Mesendoderm (in vitro differentiated cells): Measurements from ENCODE around the gene ESYT1.

Experiments used
- DNase-seq: peaks from one replicate; pipeline ENCODE4 v3.0.0; 2013
- H2AK5ac ChIP-seq: 2 replicates; pipeline ENCODE4 v1.6.1; 2013; ENCODE audit warnings: low read length, inconsistent platforms
- H2BK120ac ChIP-seq: 2 replicates; pipeline ENCODE4 v1.6.1; 2013; ENCODE audit warnings: low read depth, mild to moderate bottlenecking, low read length, moderate library complexity, mixed read lengths
- H2BK15ac ChIP-seq: replicated peaks from 2 replicates; pipeline ENCODE4 v1.6.1; 2013; ENCODE audit warnings: low read depth, mild to moderate bottlenecking, moderate library complexity
- H2BK5ac ChIP-seq: 2 replicates; pipeline ENCODE4 v1.6.1; 2013; ENCODE audit warnings: low read length, inconsistent platforms
- H3K18ac ChIP-seq: 2 replicates; pipeline ENCODE4 v1.6.1; 2013; ENCODE audit warnings: mild to moderate bottlenecking, low read length, mixed read lengths
- H3K23ac ChIP-seq: one replicate; pipeline ENCODE4 v1.6.1; 2013; ENCODE audit warnings: low read length
- H3K27ac ChIP-seq: 2 replicates; pipeline ENCODE4 v1.5.1; 2013; ENCODE audit warnings: low read depth, mild to moderate bottlenecking, inconsistent platforms, low read length, moderate library complexity
- H3K27me3 ChIP-seq: 2 replicates; pipeline ENCODE4 v1.6.1; 2013; ENCODE audit warnings: low read length, control low read depth, mild to moderate bottlenecking, inconsistent platforms; ENCODE audit not compliant: insufficient read depth, poor library complexity
- H3K36me3 ChIP-seq: 2 replicates; pipeline ENCODE4 v1.6.1; 2013; ENCODE audit warnings: low read length, inconsistent platforms; ENCODE audit not compliant: control insufficient read depth, insufficient read depth
- H3K4ac ChIP-seq: one replicate; pipeline ENCODE4 v1.6.1; 2013; ENCODE audit warnings: low read depth, mild to moderate bottlenecking, low read length, moderate library complexity
- H3K4me1 ChIP-seq: 2 replicates; pipeline ENCODE4 v1.6.1; 2013; ENCODE audit warnings: low read depth, low read length, inconsistent platforms; ENCODE audit not compliant: control insufficient read depth
- H3K4me2 ChIP-seq: 2 replicates; pipeline ENCODE4 v1.6.1; 2013; ENCODE audit warnings: low read length
- H3K4me3 ChIP-seq: 2 replicates; pipeline ENCODE4 v1.5.1; 2013; ENCODE audit warnings: mild to moderate bottlenecking, low read length
- H3K56ac ChIP-seq: one replicate; pipeline ENCODE4 v1.6.1; 2013; ENCODE audit warnings: low read length
- H3K79me1 ChIP-seq: 2 replicates; pipeline ENCODE4 v1.6.1; 2013; ENCODE audit warnings: low read length, inconsistent platforms
- H3K79me2 ChIP-seq: 2 replicates; pipeline ENCODE4 v1.6.1; 2013; ENCODE audit warnings: mild to moderate bottlenecking, low read length; ENCODE audit not compliant: control insufficient read depth, insufficient read depth
- H3K9ac ChIP-seq: 2 replicates; pipeline ENCODE4 v1.6.1; 2013; ENCODE audit warnings: low read length, inconsistent platforms
- H4K5ac ChIP-seq: one replicate; pipeline ENCODE4 v1.6.1; 2013; ENCODE audit warnings: low read length
- H4K8ac ChIP-seq: one replicate; pipeline ENCODE4 v1.6.1; 2013; ENCODE audit warnings: low read depth, mild to moderate bottlenecking, control low read depth, low read length, moderate library complexity
- WGBS: extraction: QIAGEN DNeasy Blood & Tissue Kit; methylation state at CpG from one replicate; pipeline ENCODE4 v1.1.7; 2013; ENCODE audit warnings: low lambda C conversion rate, missing lambda C conversion rate; ENCODE audit not compliant: insufficient coverage; ENCODE audit errors: extremely low coverage; 5-methylcytosine and 5-hydroxymethylcytosine counted together

The ESYT1 gene

DNA sequence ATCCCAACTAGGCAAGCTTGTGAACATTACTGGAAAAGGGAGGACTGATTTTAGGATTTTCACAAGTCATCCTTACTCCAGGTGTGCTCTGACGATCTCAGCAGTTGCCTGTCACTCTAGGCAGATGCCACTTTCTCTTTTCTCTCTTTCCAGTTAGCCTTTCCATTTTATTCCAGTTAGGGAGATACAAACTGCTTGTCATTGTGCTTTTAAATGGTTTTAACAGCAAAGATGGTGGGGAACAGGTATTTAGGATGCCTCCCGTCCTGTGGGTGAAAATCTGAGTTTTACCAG, 22.5 kb upstream of the ESYT1 start:
- Histone ChIP-seq H2BK120ac (no peak overlapping the region), H2BK5ac (no peak overlapping the region), H3K79me1 (peaks cover 2% of the 10 kb centered on the region), H3K56ac (peak overlapping the region; percentile 100), H3K4ac (no peak overlapping the region), H2BK15ac (no peak overlapping the region), H3K18ac (no peak overlapping the region), H3K36me3 (peaks cover 10% of the 10 kb centered on the region), H3K79me2 (peaks cover 29% of the 10 kb centered on the region), H3K27ac (no peak overlapping the region), H3K4me2 (peak overlapping the region; percentile 84), H3K27me3 (no peaks in the 10 kb centered on the region), H3K4me1 (peaks cover 2% of the 10 kb centered on the region), H4K5ac (no peak overlapping the region), H4K8ac (no peak overlapping the region), H3K4me3 (peak overlapping the region; percentile 93), H3K9ac (peak overlapping the region; percentile 99), H3K23ac (no peak overlapping the region), H2AK5ac (no peak overlapping the region)
- no peak for DNase-seq
- WGBS = no CpG with 5 or more reads among the region's 2 CpGs

DNA sequence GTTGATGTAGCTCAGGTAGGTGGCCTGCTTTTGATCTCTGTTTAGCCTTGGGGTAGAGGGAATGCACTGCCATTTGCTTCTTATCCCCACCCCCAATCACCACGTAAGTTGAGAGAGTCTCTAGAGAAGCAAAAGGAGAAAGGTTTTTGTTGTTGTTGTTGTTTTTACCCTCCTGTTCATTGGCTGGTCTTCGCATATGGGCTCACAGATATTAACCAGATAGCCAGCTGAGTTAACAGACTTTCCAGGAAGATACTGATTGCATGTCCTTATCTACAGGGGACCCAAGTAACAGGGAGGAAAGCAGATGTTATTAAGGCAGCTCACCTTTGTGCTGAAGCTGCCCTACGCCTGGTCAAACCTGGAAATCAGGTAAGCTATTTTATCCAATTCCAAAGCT, 20.8 kb upstream of the ESYT1 start:
- no peak overlapping the region for H2AK5ac ChIP-seq
- peak; percentile 48 for DNase-seq
- no peak overlapping the region for H3K18ac ChIP-seq
- no peak overlapping the region for H3K4me3 ChIP-seq
- no CpG with 5 or more reads among the region's 3 CpGs for WGBS
- H2BK15ac ChIP-seq = no peak overlapping the region
- peak overlapping the region; percentile 11 for H3K56ac ChIP-seq
- no peak overlapping the region for H2BK5ac ChIP-seq
- H3K36me3 ChIP-seq = peaks cover 20% of the 10 kb centered on the region
- peaks cover 29% of the 10 kb centered on the region for H3K79me2 ChIP-seq
- H3K23ac ChIP-seq = no peak overlapping the region
- no peak overlapping the region for H2BK120ac ChIP-seq
- H3K79me1 ChIP-seq = peaks cover 2% of the 10 kb centered on the region
- no peaks in the 10 kb centered on the region for H3K27me3 ChIP-seq
- H4K5ac ChIP-seq = no peak overlapping the region
- H3K4me2 ChIP-seq = no peak overlapping the region
- no peak overlapping the region for H3K27ac ChIP-seq
- H3K9ac ChIP-seq = peak overlapping the region; percentile 33
- peaks cover 2% of the 10 kb centered on the region for H3K4me1 ChIP-seq
- H4K8ac ChIP-seq = no peak overlapping the region
- H3K4ac ChIP-seq = no peak overlapping the region

GRCh38 chr12:56110571-56110970, 17.5 kb upstream of the ESYT1 start:
- no peak for DNase-seq
- H3K27ac ChIP-seq = no peak overlapping the region
- H2BK15ac ChIP-seq = no peak overlapping the region
- H4K5ac ChIP-seq = no peak overlapping the region
- peaks cover 2% of the 10 kb centered on the region for H3K79me1 ChIP-seq
- H3K23ac ChIP-seq = no peak overlapping the region
- no peak overlapping the region for H3K4me2 ChIP-seq
- no peak overlapping the region for H2BK120ac ChIP-seq
- H3K79me2 ChIP-seq = peaks cover 18% of the 10 kb centered on the region
- no peak overlapping the region for H4K8ac ChIP-seq
- no peak overlapping the region for H3K18ac ChIP-seq
- H2AK5ac ChIP-seq = no peak overlapping the region
- peaks cover 22% of the 10 kb centered on the region for H3K36me3 ChIP-seq
- peaks cover 5% of the 10 kb centered on the region for H3K4me1 ChIP-seq
- WGBS = no CpG with 5 or more reads among the region's 5 CpGs
- H3K56ac ChIP-seq = no peak overlapping the region
- H3K27me3 ChIP-seq = no peaks in the 10 kb centered on the region
- H3K4me3 ChIP-seq = no peak overlapping the region
- no peak overlapping the region for H2BK5ac ChIP-seq
- no peak overlapping the region for H3K9ac ChIP-seq
- no peak overlapping the region for H3K4ac ChIP-seq

- Histone ChIP-seq H3K79me1 (no peaks in the 10 kb centered on the region), H3K79me2 (peaks cover 11% of the 10 kb centered on the region), H2AK5ac (no peak overlapping the region), H3K27me3 (no peaks in the 10 kb centered on the region), H2BK5ac (no peak overlapping the region), H3K27ac (no peak overlapping the region), H3K4ac (no peak overlapping the region), H4K5ac (no peak overlapping the region), H2BK15ac (no peak overlapping the region), H3K18ac (no peak overlapping the region), H3K4me1 (peaks cover 6% of the 10 kb centered on the region), H4K8ac (no peak overlapping the region), H3K4me3 (no peak overlapping the region), H3K9ac (no peak overlapping the region), H3K4me2 (no peak overlapping the region), H2BK120ac (no peak overlapping the region), H3K56ac (no peak overlapping the region), H3K23ac (no peak overlapping the region), H3K36me3 (peaks cover 19% of the 10 kb centered on the region)
- no CpG with 5 or more reads among the region's 1 CpG for WGBS
- no peak for DNase-seq
Observed at GRCh38 chr12:56114084-56114483, 14.0 kb upstream of the ESYT1 start.

- Histone ChIP-seq H3K18ac (peak overlapping the region; percentile 84), H4K5ac (no peak overlapping the region), H3K56ac (peak overlapping the region; percentile 89), H3K4me2 (peak overlapping the region; percentile 20), H2BK15ac (no peak overlapping the region), H2BK120ac (no peak overlapping the region), H4K8ac (no peak overlapping the region), H3K23ac (no peak overlapping the region), H3K36me3 (peaks cover 16% of the 10 kb centered on the region), H2BK5ac (no peak overlapping the region), H3K79me1 (no peaks in the 10 kb centered on the region), H2AK5ac (no peak overlapping the region), H3K9ac (peak overlapping the region; percentile 64), H3K4me3 (no peak overlapping the region), H3K27ac (no peak overlapping the region), H3K79me2 (peaks cover 11% of the 10 kb centered on the region), H3K27me3 (no peaks in the 10 kb centered on the region), H3K4ac (no peak overlapping the region), H3K4me1 (peaks cover 7% of the 10 kb centered on the region)
- no CpG with 5 or more reads among the region's 10 CpGs for WGBS
- peak; percentile 51 for DNase-seq
Observed at GRCh38 chr12:56115329-56115728, 12.7 kb upstream of the ESYT1 start.

DNA sequence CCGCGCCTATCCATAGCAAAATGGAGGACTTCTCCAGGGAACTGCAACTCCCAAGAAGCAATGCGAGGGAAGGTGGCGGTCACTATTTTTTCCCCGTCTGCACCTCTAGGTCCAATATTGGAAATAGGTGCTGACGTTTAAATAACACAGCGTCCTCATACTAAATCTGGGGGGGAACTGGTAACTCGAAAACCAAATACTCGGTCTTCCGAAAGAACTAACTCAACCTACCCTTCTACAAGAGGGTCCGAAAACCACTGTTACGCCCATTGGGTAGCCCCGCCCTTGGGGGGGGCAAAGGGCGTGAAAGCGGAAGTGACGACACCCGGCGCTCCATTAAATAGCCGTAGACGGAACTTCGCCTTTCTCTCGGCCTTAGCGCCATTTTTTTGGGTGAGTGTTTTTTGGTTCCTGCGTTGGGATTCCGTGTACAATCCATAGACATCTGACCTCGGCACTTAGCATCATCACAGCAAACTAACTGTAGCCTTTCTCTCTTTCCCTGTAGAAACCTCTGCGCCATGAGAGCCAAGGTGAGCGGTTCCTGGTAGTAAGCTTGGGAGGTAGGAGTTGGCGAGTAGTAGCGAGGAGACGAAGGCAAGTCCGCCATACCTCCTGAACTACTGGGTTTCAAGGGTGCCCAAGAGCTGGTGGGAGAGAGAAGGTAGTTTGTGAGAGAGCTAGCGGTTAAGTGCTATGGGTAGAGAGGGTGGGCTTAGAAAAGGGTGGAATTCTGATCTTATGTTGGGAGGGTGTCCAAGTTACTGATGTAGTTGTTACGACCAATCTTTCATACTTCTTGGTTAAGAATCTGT, 11.6 kb upstream of the ESYT1 start, which contains the start of gene RPL41:
RPL41 (plus strand) TSS at position 367 of the 815 bp plus-strand sequence.
- Histone ChIP-seq H3K79me1 (no peaks in the 10 kb centered on the region), H3K79me2 (peaks cover 11% of the 10 kb centered on the region), H3K4me1 (peaks cover 7% of the 10 kb centered on the region), H2BK15ac (no peak within 1 kb of the TSS), H3K9ac (peak within 1 kb of the TSS; percentile 98), H3K18ac (peak within 1 kb of the TSS; percentile 84), H3K27ac (peak within 1 kb of the TSS; percentile 46), H3K4me2 (peak within 1 kb of the TSS; percentile 68), H3K27me3 (no peaks in the 10 kb centered on the region), H3K56ac (peak within 1 kb of the TSS; percentile 98), H2AK5ac (no peak within 1 kb of the TSS), H4K8ac (no peak within 1 kb of the TSS), H4K5ac (peak within 1 kb of the TSS; percentile 93), H2BK120ac (no peak within 1 kb of the TSS), H3K4ac (peak within 1 kb of the TSS; percentile 57), H2BK5ac (peak within 1 kb of the TSS; percentile 91), H3K36me3 (peaks cover 8% of the 10 kb centered on the region), H3K4me3 (peak within 1 kb of the TSS; percentile 88), H3K23ac (peak within 1 kb of the TSS; percentile 15)
- no CpG with 5 or more reads among the region's 34 CpGs for WGBS
- peak; percentile 97 for DNase-seq
